IPS-20b (cell line): ENCODE data around the gene DNAJB2.
A peak's percentile ranks its signal among the peaks of the same experiment; 100 is the strongest.

Experiments
- H3K27ac ChIP-seq: one replicate; pipeline ENCODE4 v1.5.1; 2013; ENCODE audit warnings: low read length
- H3K27me3 ChIP-seq: 2 replicates; pipeline ENCODE4 v1.6.1; 2013; ENCODE audit warnings: mild to moderate bottlenecking, low read length, inconsistent platforms; ENCODE audit not compliant: insufficient read depth
- H3K36me3 ChIP-seq: 2 replicates; pipeline ENCODE4 v1.6.1; 2013; ENCODE audit warnings: low read depth, mild to moderate bottlenecking, inconsistent platforms, low read length, moderate library complexity; ENCODE audit not compliant: insufficient read depth
- H3K4me1 ChIP-seq: 2 replicates; pipeline ENCODE4 v1.6.1; 2013; ENCODE audit warnings: mild to moderate bottlenecking, control low read depth, inconsistent platforms, low read length, moderate library complexity; ENCODE audit not compliant: insufficient read depth
- H3K4me3 ChIP-seq: 2 replicates; pipeline ENCODE4 v1.5.1; 2013; ENCODE audit warnings: mild to moderate bottlenecking, low read length, inconsistent platforms
- H3K9ac ChIP-seq: 2 replicates; pipeline ENCODE4 v1.6.1; 2013; ENCODE audit warnings: low read depth, mild to moderate bottlenecking, inconsistent platforms, low read length, moderate library complexity
- H3K9me3 ChIP-seq: 2 replicates; pipeline ENCODE4 v1.6.1; 2013; ENCODE audit warnings: mild to moderate bottlenecking, low read depth, low read length, inconsistent platforms; ENCODE audit not compliant: insufficient read depth

Gene DNAJB2

DNA sequence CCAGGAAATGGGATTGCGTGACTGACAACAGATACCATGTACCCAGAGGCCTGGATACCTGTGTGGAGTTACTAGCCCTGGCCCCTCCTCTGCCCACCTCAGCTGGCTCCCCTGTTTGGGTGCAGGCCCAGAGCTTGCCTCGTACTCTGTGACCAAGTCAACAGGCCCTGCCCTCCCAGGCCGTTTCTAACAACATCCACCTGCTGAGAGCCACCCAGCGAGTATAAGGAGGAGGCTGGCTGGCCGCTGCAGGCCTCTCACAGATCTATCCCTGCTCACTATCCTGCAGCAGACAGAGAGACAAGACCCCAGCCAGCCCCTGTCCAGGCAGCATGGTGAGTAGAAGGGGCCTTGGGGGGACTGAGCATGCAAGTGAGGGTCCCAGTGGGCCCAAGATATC is 12.9 kb upstream of the DNAJB2 start:
- Histone ChIP-seq H3K4me1 (no peaks in the 10 kb centered on the region), H3K36me3 (no peaks in the 10 kb centered on the region), H3K9ac (no peak overlapping the region), H3K27ac (no peak overlapping the region), H3K9me3 (no peaks in the 10 kb centered on the region), H3K27me3 (peaks cover 16% of the 10 kb centered on the region), H3K4me3 (no peak overlapping the region)

DNA sequence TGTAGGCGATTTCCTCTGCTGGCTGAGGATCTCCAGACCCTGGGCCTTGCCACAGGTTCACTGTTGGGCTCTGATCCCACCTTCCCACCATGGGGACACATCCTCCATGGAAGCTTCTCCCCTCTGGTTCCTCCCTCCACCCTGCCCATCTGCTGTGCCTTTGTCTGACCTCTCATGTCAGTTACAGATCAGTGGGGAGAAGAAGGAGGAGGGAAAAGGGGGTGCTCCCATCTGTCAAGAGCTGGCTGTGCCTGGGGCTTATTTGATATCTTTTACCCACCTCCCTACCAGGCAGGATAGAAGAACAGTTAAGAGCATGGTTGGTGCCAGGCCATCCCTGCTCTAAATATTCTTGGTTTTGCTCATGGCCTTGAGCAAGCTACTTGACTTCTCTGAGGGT is 12.3 kb upstream of the DNAJB2 start:
- Histone ChIP-seq H3K9me3 (no peaks in the 10 kb centered on the region), H3K27me3 (peaks cover 10% of the 10 kb centered on the region; the same call in 1 of the 2 replicates), H3K36me3 (no peaks in the 10 kb centered on the region), H3K4me3 (no peak overlapping the region), H3K4me1 (no peaks in the 10 kb centered on the region), H3K27ac (no peak overlapping the region), H3K9ac (no peak overlapping the region)

DNA sequence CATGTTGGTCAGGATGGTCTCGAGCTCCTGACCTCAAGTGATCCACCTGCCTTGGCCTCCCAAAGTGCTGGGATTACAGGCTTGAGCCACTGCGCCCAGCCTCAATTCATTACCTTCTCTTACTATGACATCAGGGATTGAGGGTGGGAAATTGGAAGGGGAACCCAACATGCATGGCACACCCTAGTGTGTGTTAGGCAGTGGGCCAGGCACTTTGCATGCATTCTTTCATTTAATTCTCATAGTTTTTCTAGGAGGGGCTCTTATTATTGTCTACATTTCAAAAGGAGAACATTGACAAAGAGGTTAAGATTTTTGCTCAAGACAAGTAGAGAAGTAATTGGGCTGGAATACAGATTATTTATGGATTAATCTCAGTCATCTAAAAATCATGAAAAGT is 10.9 kb upstream of the DNAJB2 start:
- Histone ChIP-seq H3K4me3 (no peak overlapping the region), H3K4me1 (no peaks in the 10 kb centered on the region), H3K36me3 (no peaks in the 10 kb centered on the region), H3K9me3 (no peaks in the 10 kb centered on the region), H3K27me3 (peaks cover 15% of the 10 kb centered on the region), H3K9ac (no peak overlapping the region), H3K27ac (no peak overlapping the region)

DNA sequence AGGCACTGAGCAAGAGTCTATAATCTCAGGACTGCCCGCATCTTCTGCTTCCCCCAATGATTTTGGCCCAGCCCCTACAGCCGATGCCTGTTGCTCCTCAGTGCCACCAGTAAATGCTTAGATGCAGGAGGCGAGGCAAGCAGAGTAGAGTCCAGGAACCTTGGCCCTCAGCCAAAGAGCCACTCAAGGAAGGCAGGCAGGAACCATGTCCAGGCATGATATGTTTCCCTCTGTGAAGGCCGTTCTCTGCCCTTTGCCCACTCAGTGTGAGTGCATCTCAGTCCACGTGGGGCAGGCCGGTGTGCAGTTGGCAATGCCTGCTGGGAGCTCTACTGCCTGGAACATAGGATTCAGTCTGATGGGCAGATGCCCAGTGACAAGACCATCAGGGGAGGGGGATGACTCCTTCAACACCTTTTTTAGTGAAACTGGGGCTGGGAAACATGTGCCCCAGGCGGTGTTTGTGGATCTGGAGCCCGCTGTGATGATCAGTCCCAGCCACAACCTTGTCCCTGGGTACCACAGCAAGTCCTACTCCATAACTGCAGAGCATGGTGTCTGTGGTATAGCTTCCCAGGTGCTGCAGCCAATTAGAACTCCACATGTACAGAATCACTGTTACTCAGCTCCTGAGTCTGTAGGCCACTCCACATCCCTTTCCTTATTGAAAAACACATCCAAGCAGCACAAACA is 9.7 kb upstream of the DNAJB2 start:
- Histone ChIP-seq H3K27ac (no peak overlapping the region), H3K9ac (no peak overlapping the region), H3K4me3 (no peak overlapping the region), H3K9me3 (no peaks in the 10 kb centered on the region), H3K4me1 (no peaks in the 10 kb centered on the region; the same call in 1 of the 2 replicates), H3K36me3 (no peaks in the 10 kb centered on the region), H3K27me3 (peaks cover 15% of the 10 kb centered on the region)

DNA sequence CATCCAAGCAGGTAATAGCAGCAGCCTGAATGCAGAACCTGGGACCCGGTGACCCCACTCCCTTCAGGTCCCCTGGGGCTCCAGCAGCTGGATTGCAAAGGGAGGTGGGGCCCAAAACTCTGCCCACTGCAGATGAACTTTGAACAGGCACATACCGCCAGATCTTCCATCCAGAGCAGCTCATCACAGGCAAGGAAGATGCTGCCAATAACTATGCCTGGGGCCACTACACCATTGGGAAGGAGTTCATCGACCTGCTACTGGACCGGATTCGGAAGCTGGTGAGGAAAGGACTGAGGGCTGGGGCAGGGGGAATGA is 9.2 kb upstream of the DNAJB2 start:
- Histone ChIP-seq H3K4me3 (no peak overlapping the region), H3K27me3 (peaks cover 12% of the 10 kb centered on the region), H3K36me3 (no peaks in the 10 kb centered on the region), H3K4me1 (peaks cover 5% of the 10 kb centered on the region; the same call in 1 of the 2 replicates), H3K9me3 (no peaks in the 10 kb centered on the region), H3K27ac (no peak overlapping the region), H3K9ac (no peak overlapping the region)

DNA sequence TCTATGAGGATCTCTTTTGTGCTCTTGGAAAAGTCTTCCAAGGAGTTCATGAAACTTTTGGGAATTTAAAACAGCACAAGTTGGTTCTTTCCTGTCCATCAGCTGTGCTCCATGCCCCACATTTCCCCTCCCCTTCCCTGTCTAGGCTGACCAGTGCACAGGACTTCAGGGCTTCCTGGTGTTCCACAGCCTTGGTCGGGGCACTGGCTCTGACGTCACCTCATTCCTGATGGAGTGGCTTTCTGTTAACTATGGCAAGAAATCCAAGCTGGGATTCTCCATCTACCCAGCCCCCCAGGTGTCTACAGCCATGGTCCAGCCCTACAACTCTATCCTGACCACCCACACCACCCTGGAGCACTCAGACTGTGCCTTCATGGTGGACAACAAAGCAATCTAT is 8.1 kb upstream of the DNAJB2 start:
- Histone ChIP-seq H3K27me3 (peaks cover 11% of the 10 kb centered on the region; the same call in 1 of the 2 replicates), H3K4me3 (no peak overlapping the region), H3K36me3 (no peaks in the 10 kb centered on the region), H3K27ac (no peak overlapping the region), H3K9ac (no peak overlapping the region), H3K4me1 (peaks cover 5% of the 10 kb centered on the region; the same call in 1 of the 2 replicates), H3K9me3 (no peaks in the 10 kb centered on the region)

DNA sequence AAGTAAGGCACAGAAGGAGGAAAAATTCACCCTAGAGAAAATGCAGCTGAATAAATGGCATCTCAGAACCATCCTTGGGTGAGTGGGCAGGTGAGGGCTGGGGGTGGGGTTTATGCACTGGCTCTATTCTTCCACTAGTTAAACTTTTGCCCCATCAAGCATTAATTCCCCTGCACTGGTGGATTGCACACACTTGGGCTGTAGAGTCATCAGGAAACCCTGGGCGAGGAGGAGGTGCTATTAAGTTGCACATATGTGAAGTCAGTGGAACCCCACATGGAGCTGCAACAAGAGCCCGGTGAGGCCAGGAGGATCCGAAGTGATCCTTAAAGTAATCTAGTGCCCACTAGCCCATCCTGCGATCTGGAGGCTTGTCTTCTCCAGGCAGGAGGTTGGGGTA is 6.8 kb upstream of the DNAJB2 start:
- no peak overlapping the region for H3K9ac ChIP-seq
- no peak overlapping the region for H3K27ac ChIP-seq
- no peak overlapping the region for H3K4me3 ChIP-seq
- H3K9me3 ChIP-seq = no peaks in the 10 kb centered on the region
- peaks cover 9% of the 10 kb centered on the region for H3K4me1 ChIP-seq
- peaks cover 11% of the 10 kb centered on the region; the same call in 1 of the 2 replicates for H3K27me3 ChIP-seq
- no peaks in the 10 kb centered on the region for H3K36me3 ChIP-seq

DNA sequence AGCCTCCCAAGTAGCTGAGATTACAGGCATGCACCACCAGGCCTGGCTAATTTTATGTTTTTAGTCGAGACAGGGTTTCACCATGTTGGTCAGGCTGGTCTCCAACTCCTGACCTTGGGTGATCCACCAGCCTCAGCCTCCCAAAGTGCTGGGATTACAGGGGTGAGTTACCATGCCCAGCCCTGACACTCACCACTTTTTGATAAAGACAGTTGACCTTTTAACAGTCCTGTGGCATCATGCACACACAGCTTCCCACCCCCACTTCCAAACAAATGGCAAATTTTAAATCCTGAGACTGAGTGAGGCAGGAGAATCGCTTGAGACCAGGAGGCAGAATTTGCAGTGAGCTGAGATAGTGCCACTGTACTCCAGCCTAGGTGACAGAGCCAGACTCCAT is 6.2 kb upstream of the DNAJB2 start:
- Histone ChIP-seq H3K27me3 (peaks cover 12% of the 10 kb centered on the region; the same call in 1 of the 2 replicates), H3K27ac (no peak overlapping the region), H3K4me3 (no peak overlapping the region), H3K36me3 (no peaks in the 10 kb centered on the region), H3K9ac (no peak overlapping the region), H3K9me3 (no peaks in the 10 kb centered on the region), H3K4me1 (peaks cover 11% of the 10 kb centered on the region)

DNA sequence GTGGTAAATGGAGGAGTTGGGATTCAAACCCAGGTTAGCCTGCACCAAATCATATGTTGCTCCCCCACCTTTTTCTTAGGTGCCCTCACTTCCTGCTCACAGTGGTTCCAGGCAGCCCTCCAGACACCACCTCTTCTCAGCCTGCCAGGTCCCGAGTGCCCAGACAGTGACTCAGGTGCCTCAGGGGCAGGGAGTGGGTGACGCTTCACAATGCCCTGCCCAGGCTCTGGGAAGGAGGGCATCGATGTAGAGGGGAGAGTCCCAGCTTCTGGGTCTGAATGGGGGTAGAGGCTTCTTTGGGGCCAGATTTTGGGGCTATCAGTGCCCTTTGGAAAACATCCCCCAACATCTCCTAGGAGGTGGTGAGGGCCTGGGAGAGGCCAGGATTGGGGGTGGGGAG is 5.2 kb upstream of the DNAJB2 start:
- Histone ChIP-seq H3K9ac (no peak overlapping the region), H3K36me3 (no peaks in the 10 kb centered on the region), H3K27me3 (peaks cover 20% of the 10 kb centered on the region; the same call in 1 of the 2 replicates), H3K27ac (no peak overlapping the region), H3K4me1 (peaks cover 19% of the 10 kb centered on the region), H3K9me3 (no peaks in the 10 kb centered on the region), H3K4me3 (no peak overlapping the region)

DNA sequence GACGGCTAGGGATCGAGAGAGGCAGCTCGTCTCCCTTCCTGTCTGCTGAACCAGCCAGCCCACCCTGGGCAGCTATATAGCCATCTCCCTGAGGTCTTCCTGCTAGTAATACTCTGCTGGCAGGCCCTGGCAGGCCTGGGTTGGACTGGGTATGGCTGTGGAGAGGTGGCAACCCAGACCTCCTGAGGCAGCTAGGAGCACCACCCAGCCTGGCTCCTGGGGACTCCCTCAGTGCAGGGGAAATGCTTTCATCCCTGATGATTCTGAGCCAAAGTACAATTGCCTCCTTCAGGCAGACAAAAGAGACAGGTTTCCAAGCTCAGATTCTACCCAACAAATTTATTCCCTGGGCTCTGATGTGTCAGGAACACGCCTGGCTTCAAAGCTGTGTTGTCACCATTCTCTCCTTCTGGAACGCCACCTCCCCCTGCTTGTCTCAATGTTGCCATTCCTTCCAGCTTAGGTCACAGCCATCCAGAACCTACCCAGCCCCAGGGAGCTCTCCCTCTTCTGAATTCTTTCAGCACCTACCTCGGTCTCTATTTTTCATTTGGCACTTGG is 4.7 kb upstream of the DNAJB2 start:
- Histone ChIP-seq H3K27ac (no peak overlapping the region), H3K4me3 (no peak overlapping the region), H3K9ac (no peak overlapping the region), H3K9me3 (no peaks in the 10 kb centered on the region), H3K4me1 (peaks cover 19% of the 10 kb centered on the region), H3K27me3 (peaks cover 20% of the 10 kb centered on the region; the same call in 1 of the 2 replicates), H3K36me3 (no peaks in the 10 kb centered on the region)

DNA sequence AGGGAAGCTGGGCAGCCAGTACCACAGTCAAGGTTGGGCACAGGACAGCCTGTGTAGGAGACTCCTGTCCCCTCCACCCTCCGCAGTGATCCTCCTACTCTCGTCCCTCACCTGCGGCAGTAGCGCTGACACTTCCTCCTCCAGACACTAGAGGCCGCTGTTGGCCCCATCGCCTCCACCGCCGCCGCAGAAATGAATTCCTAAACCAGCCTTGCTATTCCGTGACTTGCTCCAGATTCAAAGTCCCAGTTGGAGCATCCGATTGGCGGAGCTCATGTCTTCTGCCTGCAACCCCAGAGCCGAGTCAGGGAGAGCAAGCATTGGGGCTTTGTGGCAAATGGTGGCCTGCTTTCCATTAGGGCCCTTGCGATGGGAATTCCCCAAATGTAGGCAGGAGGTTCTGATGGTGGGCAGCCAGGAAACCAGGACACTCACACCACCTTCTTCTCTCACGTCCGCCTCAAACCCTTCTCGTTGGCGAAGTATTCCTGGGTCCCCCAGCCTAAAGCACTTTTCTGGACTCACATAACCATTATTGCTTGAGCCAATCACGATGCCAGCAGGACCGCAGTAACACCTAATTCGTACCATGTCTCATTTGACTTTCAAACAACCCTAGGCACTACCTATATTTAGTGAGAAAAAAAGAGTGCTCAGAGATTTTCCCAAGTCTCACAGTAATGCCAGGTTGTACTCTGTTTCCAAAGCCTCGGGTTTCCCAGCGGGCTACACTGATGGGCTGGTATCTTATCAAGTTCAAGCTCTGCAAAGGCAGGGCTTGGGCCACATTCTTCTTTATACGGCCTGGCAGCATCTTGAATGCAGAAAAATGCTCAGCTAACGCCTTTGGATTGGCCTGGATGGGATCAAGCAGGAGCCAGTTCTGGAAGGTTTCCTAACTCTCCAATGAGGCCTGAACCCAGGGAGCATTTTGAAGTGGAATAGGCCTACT is 1.2 kb upstream of the DNAJB2 start:
- peak overlapping the region; percentile 74; the same call in 1 of the 2 replicates for H3K9ac ChIP-seq
- H3K4me3 ChIP-seq = peak overlapping the region; percentile 80
- H3K9me3 ChIP-seq = no peaks in the 10 kb centered on the region
- H3K4me1 ChIP-seq = peaks cover 24% of the 10 kb centered on the region
- H3K27ac ChIP-seq = no peak overlapping the region
- peaks cover 9% of the 10 kb centered on the region; the same call in 1 of the 2 replicates for H3K27me3 ChIP-seq
- peaks cover 10% of the 10 kb centered on the region; the same call in 1 of the 2 replicates for H3K36me3 ChIP-seq
